ENCODE results near the gene KCNIP3.

DNA sequence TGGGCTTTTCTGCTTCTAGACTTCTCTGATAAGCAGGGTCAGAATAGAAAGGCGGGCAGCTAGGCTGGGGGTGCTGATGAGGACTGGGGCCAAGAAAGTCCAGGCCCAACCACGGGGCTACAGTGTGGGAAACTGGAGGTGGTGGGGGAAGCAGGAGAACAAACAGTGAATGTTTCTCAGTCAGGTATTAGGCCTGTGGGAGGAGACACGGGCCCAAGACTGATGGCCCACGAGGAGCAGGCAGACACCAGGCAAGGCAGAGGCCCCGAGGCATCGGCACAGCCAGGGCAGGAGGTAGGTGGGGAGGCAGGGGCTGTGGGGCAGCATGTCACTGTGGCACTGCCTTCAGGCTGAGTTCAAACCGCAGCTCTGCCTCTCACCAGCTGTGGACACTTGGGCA, 40.7 kb downstream of the KCNIP3 start:
- TF ChIP-seq, protein P1, sequence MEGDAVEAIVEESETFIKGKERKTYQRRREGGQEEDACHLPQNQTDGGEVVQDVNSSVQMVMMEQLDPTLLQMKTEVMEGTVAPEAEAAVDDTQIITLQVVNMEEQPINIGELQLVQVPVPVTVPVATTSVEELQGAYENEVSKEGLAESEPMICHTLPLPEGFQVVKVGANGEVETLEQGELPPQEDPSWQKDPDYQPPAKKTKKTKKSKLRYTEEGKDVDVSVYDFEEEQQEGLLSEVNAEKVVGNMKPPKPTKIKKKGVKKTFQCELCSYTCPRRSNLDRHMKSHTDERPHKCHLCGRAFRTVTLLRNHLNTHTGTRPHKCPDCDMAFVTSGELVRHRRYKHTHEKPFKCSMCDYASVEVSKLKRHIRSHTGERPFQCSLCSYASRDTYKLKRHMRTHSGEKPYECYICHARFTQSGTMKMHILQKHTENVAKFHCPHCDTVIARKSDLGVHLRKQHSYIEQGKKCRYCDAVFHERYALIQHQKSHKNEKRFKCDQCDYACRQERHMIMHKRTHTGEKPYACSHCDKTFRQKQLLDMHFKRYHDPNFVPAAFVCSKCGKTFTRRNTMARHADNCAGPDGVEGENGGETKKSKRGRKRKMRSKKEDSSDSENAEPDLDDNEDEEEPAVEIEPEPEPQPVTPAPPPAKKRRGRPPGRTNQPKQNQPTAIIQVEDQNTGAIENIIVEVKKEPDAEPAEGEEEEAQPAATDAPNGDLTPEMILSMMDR (conservative IDR thresholded peaks at IDR 0.05): no peak
- TF ChIP-seq EZH2 (IDR thresholded peaks at IDR 0.05; ENCODE audit: low read depth): no peak
